K562 (cell line): ENCODE measurements around the gene MRPL52. TPM values are rescaled to one million over a fixed set of nuclear protein-coding genes. Genes with fewer than 3 reads are reported as not detected.

Experiments used
- ATAC-seq: fragments of 200-7000 bp; cut with Tn5 transposase; 3 replicates; pipeline ENCODE4 v1.9.1; 2020; ENCODE audit warnings: moderate library complexity
- BruUV-seq: library from RNA; stranded (reverse); fragments of 400-500 nt; replicated peaks from 2 replicates; lab custom pipeline; 2021; lab: Mats Ljungman, UMichigan
- CTCF ChIA-PET: fragments of 300-600 bp; formaldehyde crosslinking; extraction: SDS; loops from one replicate; lab custom pipeline; 2021; ENCODE audit warnings: low intra/inter-chr PET ratio; lab: Yijun Ruan, JAX
- POLR2A ChIA-PET: fragments of 300-600, 350-650 bp; sonication (Branson Sonifier 250); formaldehyde crosslinking; extraction: SDS; loops from one replicate; lab custom pipeline; 2021; ENCODE audit warnings: antibody characterized with exemption, inconsistent platforms; lab: Yijun Ruan, JAX
- DNase-seq, 4 experiments: peaks; one replicate each; pipeline versions ENCODE4 v3.0.0 to v3.0.0-alpha.2; 2011 to 2018; ENCODE audit warnings: low spot score in 3 of 4, mixed read lengths in 3 of 4; ENCODE audit errors: extremely low read depth in 1 of 4
- FAIRE-seq: peaks from 2 replicates; lab custom pipeline; 2011; peaks lifted over from hg19 to GRCh38; lab: Jason Lieb, UNC
- H2AFZ ChIP-seq: 2 replicates; pipeline ENCODE4 v1.6.0; 2011; ENCODE audit warnings: low read depth, low read length, control low read depth, inconsistent platforms
- H3K27ac ChIP-seq: fragments of 200-600 bp; 3 replicates; pipeline ENCODE4 v1.8.0; 2011; ENCODE audit warnings: low read depth, mild to moderate bottlenecking, control low read depth, inconsistent platforms, low read length, moderate library complexity, mixed read lengths; ENCODE audit errors: extremely low read depth
- H3K27me3 ChIP-seq, 2 experiments: fragments of 300-600 bp in 1 of 2; 2 replicates in 1 of 2; 3 replicates in 1 of 2; pipeline versions ENCODE4 v1.6.0 to v1.8.0; 2011; ENCODE audit warnings: inconsistent platforms in 2 of 2, low read length in 2 of 2, mild to moderate bottlenecking in 1 of 2, mixed read lengths in 1 of 2, moderate library complexity in 1 of 2; ENCODE audit not compliant: control insufficient read depth in 2 of 2, insufficient read depth in 2 of 2
- H3K36me3 ChIP-seq: fragments of 300-600 bp; 3 replicates; pipeline ENCODE4 v1.8.0; 2011; ENCODE audit warnings: mild to moderate bottlenecking, low read length, inconsistent platforms; ENCODE audit not compliant: control insufficient read depth, insufficient read depth
- H3K4me1 ChIP-seq, 2 experiments: fragments of 200-600 bp in 1 of 2; replicated peaks in 1 of 2; 2 replicates in 1 of 2; 3 replicates in 1 of 2; pipeline versions ENCODE4 v1.5.1 to v1.8.0; 2011; ENCODE audit warnings: inconsistent platforms in 2 of 2, low read length in 2 of 2, mild to moderate bottlenecking in 1 of 2, mixed read lengths in 1 of 2, moderate library complexity in 1 of 2; ENCODE audit not compliant: control insufficient read depth in 2 of 2, insufficient read depth in 2 of 2
- H3K4me2 ChIP-seq: 2 replicates; pipeline ENCODE4 v1.6.1; 2011; ENCODE audit warnings: low read length, control low read depth, inconsistent platforms, mixed read lengths; ENCODE audit not compliant: insufficient read depth
- H3K4me3 ChIP-seq: fragments of 200-600 bp; sonication (generic), shearing (Covaris generic); 2 replicates; pipeline ENCODE4 v1.5.1; 2016; ENCODE audit warnings: control low read depth, inconsistent platforms
- H3K79me2 ChIP-seq: fragments of 200-600 bp; 3 replicates; pipeline ENCODE4 v1.8.0; 2011; ENCODE audit warnings: low read length, inconsistent platforms; ENCODE audit not compliant: control insufficient read depth, insufficient read depth
- H3K9ac ChIP-seq, 2 experiments: 2 replicates each; pipeline versions ENCODE4 v1.6.0 to v1.6.1; 2011; ENCODE audit warnings: low read depth in 2 of 2, low read length in 2 of 2, control low read depth in 1 of 2, inconsistent platforms in 1 of 2, mild to moderate bottlenecking in 1 of 2, mixed read lengths in 1 of 2; ENCODE audit not compliant: insufficient read depth in 1 of 2
- H3K9me1 ChIP-seq: one replicate; pipeline ENCODE4 v1.6.0; 2011; ENCODE audit warnings: inconsistent platforms, mild to moderate bottlenecking, low read length, moderate library complexity; ENCODE audit not compliant: control insufficient read depth, insufficient read depth
- H3K9me3 ChIP-seq: replicated peaks from 2 replicates; pipeline ENCODE4 v1.5.1; 2011; ENCODE audit warnings: low read depth, low read length, inconsistent platforms; ENCODE audit not compliant: control insufficient read depth, insufficient read depth
- H4K20me1 ChIP-seq: replicated peaks from 2 replicates; pipeline ENCODE4 v1.6.1; 2011; ENCODE audit warnings: low read length, inconsistent platforms, mixed read lengths; ENCODE audit not compliant: control insufficient read depth, insufficient read depth
- CHCHD3 ChIP-seq: fragments of 250-450 bp; sonication (Bioruptor Pico); IDR thresholded peaks from 2 replicates; pipeline ENCODE4 v2.1.2; 2022; ENCODE audit warnings: mild to moderate bottlenecking
- DPF2 ChIP-seq: fragments of 450-650 bp; IDR thresholded peaks from 2 replicates; pipeline ENCODE4 v1.6.1; 2016
- ETV5 ChIP-seq: sonication (generic); formaldehyde crosslinking; IDR thresholded peaks from 2 replicates; pipeline ENCODE4 v1.4.0; 2020; ENCODE audit warnings: low read depth, mild to moderate bottlenecking, missing genetic modification reagents
- POLR2G ChIP-seq: fragments of 200-400 bp; formaldehyde crosslinking; IDR thresholded peaks from 2 replicates; pipeline ENCODE4 v1.6.1; 2017; ENCODE audit warnings: low read depth, mild to moderate bottlenecking, antibody characterized with exemption, low read length, moderate library complexity
- PTBP1 ChIP-seq: fragments of 200-400 bp; formaldehyde crosslinking; IDR thresholded peaks from 2 replicates; pipeline ENCODE4 v1.6.1; 2017; ENCODE audit warnings: low read depth, low read length
- RBFOX2 ChIP-seq: fragments of 200-400 bp; formaldehyde crosslinking; IDR thresholded peaks from 2 replicates; pipeline ENCODE4 v1.6.1; 2017; ENCODE audit warnings: low read depth, mild to moderate bottlenecking, low read length, moderate library complexity
- SREBF1 ChIP-seq: fragments of 150-350 bp; IDR thresholded peaks from 2 replicates; pipeline ENCODE4 v1.6.1; 2014; ENCODE audit warnings: antibody characterized with exemption, low read depth, low read length, borderline replicate concordance
- ZNF592 ChIP-seq: fragments of 450-650 bp; IDR thresholded peaks from 2 replicates; pipeline ENCODE4 v1.6.1; 2017; ENCODE audit warnings: antibody characterized with exemption, mild to moderate bottlenecking
- WGBS: fragments of 100-300 bp; shearing (Covaris generic); methylation state at CpG from one replicate; pipeline ENCODE4 v1.1.6; 2016; ENCODE audit warnings: low coverage, mixed read lengths; ENCODE audit not compliant: insufficient coverage; ENCODE audit errors: missing lambda C conversion rate; 5-methylcytosine and 5-hydroxymethylcytosine counted together
- in situ Hi-C: fragments of 300-500 bp; cut with MboI; formaldehyde crosslinking; loops from 4 replicates; pipeline ENCODE4 v1.15.0; 2018; ENCODE audit warnings: inconsistent platforms, mixed read lengths
- intact Hi-C: fragments of 100-400 bp; cut with micrococcal nuclease; formaldehyde crosslinking; loops from 2 replicates; pipeline ENCODE4 v1.14.2; 2022
- polyA plus RNA-seq, 8 experiments: library from polyadenylated mRNA; depleted of rRNA in 4 of 8; stranded (reverse) in 5 of 8; unstranded in 3 of 8; fragments of >200 nt; fragmentation: Nextera tagmentation in 2 of 8; fragmentation: Illumina TruSeq in 1 of 8; extraction: Ambion mirVana in 2 of 8; extraction: Trizol in 1 of 8; gene quantifications; 2 replicates each; pipeline versions ENCODE4 v1.2.1 to v1.2.3, GENCODE V29; 2011 to 2014; ENCODE audit warnings: inconsistent platforms in 1 of 8, missing spikeins in 1 of 8
- total RNA-seq, 7 experiments: library from RNA; depleted of rRNA in 6 of 7; stranded (reverse); fragments of >200 nt in 6 of 7; fragmentation: Illumina TruSeq in 2 of 7; extraction: Trizol in 2 of 7; gene quantifications; 2 replicates each; pipeline versions ENCODE4 v1.2.1 to v1.2.3, GENCODE V29; 2011 to 2021; ENCODE audit warnings: low replicate concordance in 1 of 7

MRPL52 gene
- total and polyA plus RNA-seq, 9 of the 15 experiments (the other 6 are each of a cell fraction or from before 2014, with no cell fraction given), result 56.5 to 213 (median 168) TPM

DNA sequence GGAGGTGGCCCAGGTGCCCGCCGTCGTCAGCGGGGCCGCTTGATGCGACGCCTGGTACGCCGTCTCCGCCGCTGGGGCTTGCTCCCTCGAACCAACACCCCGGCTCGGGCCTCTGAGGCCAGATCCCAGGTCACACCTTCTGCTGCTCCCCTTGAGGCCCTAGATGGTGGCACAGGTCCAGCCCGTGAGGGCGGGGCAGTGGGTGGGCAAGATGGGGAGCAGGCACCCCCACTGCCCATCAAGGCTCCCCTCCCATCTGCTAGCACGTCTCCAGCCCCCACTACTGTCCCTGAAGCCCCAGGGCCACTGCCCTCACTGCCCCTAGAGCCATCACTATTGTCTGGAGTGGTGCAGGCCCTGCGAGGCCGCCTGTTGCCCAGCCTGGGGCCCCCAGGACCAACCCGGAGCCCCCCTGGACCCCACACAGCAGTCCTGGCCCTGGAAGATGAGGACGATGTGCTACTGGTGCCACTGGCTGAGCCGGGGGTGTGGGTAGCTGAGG, 47.4 kb downstream of the MRPL52 start:
- peaks cover 0 to 16% of the 10 kb centered on the region in 2 experiments; a peak in 3 of 5 replicates for H3K4me1 ChIP-seq

DNA sequence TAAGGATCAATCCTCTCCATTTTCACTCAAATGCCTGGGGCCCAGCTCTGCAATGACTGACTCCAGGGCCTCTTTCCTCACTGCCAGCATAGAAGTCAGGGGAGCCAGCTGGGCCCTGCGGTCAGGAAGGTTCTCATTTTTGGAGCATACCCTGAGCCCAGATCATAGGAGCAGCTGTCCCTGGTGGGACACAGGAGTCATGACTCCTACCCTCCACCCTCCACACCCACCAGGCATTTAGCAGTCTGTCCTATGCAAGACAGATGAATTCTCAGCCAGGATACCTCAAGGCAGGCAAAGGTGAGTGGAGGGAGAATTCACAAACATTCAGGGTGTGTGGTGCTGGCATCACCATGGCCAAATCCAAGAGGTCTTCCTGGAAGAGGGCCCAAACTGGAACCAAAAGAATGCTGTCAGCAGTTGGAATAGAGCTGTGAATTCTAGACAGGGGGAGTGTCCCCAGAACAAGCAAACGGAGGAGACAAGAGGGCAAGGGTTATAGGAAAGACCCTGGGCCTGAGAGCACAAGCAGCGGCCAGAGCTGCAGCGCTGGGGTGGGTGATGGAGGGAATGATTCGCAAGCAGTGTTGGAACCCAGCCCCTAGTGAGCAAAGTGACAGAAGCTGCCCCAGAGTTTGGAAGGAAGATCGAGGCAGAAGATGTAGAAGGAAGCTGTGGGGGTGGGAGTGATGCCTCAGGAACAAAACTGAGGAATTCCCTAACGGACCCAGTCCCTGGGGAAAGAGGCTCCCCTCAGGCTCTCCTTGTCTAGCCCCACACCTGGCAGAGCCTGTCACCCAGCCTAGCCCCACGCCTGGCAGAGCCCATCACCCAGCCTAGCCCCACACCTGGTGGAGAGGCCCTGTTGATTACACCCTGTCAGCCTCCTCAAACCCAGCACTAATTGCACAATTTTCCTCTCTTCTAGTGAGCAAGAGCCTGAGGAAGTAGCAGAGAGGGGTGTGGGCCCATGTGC, 48.9 kb downstream of the MRPL52 start:
- Histone ChIP-seq H3K27me3 (no peaks in the 10 kb centered on the region), H3K4me1 (peaks cover 6 to 24% of the 10 kb centered on the region in 2 experiments), H3K9ac (no peak overlapping the region), H3K4me3 (no peak overlapping the region), H3K79me2 (no peaks in the 10 kb centered on the region), H3K4me2 (no peak overlapping the region), H3K9me1 (no peaks in the 10 kb centered on the region), H3K36me3 (peaks cover 47% of the 10 kb centered on the region; the same call in 2 of the 3 replicates), H2AFZ (no peak overlapping the region), H3K27ac (no peak overlapping the region), H3K9me3 (no peaks in the 10 kb centered on the region), H4K20me1 (peaks cover 5% of the 10 kb centered on the region; the same call in 1 of the 2 replicates)
- intact Hi-C loops, result no loop called here
- FAIRE-seq (no peak), DNase-seq (no peak), ATAC-seq (0 out of 3 replicates have a peak, but pooled peaks have one; percentile 4)
- ChIA-PET POLR2A (interaction anchor here (0.7 to 1.5 kb wide), 5 partner anchors 12 to 216 kb away, joined by 3 to 5 read pairs (median 3); no protein-coding TSS in a partner anchor), CTCF (no interaction called here)
- in situ Hi-C loops, result no loop called here
- no TSS peak for BruUV-seq
- 70% methylated on average over 8 of the region's 8 CpGs for WGBS
- TF ChIP-seq CHCHD3 (CRISPR knock-in tag), result no peak
- 0 out of 2 replicates have a peak, but pooled peaks have one; percentile 31 for TF ChIP-seq POLR2G
- TF ChIP-seq SREBF1, result no peak
- TF ChIP-seq ZNF592, result no peak
- no peak for TF ChIP-seq DPF2
- TF ChIP-seq ETV5 (CRISPR knock-in tag), result no peak

More for the DNA sequence above, 47.4 kb downstream of the MRPL52 start:
- Histone ChIP-seq H3K4me3 (no peak overlapping the region), H2AFZ (no peak overlapping the region), H3K9me1 (no peaks in the 10 kb centered on the region), H3K36me3 (peaks cover 47% of the 10 kb centered on the region; the same call in 2 of the 3 replicates), H3K4me2 (no peak overlapping the region), H3K9me3 (no peaks in the 10 kb centered on the region), H3K79me2 (peaks cover 12% of the 10 kb centered on the region), H3K9ac (no peak overlapping the region), H4K20me1 (peaks cover 5% of the 10 kb centered on the region; the same call in 1 of the 2 replicates), H3K27ac (no peak overlapping the region), H3K27me3 (no peaks in the 10 kb centered on the region)
- ATAC-seq (no peak), DNase-seq (no peak), FAIRE-seq (no peak)
- in situ Hi-C loops, result no loop called here
- 94% methylated on average over 19 of the region's 22 CpGs for WGBS
- peak; percentile 57 for TF ChIP-seq POLR2G
- TF ChIP-seq RBFOX2, result peak; percentile 59
- TF ChIP-seq PTBP1, result no peak
- intact Hi-C loops, result no loop called here
- ChIA-PET CTCF (no interaction called here), POLR2A (no interaction called here)
- BruUV-seq, result no TSS peak
